HCT116 (cell line): Measurements from ENCODE around the gene HOGA1. TPM values are rescaled to one million over a fixed set of nuclear protein-coding genes. Genes with fewer than 3 reads are reported as not detected.

Experiments used
- ATAC-seq: fragments of 200-7000 bp; cut with Tn5 transposase; 2 replicates; pipeline ENCODE4 v1.9.1; 2020; ENCODE audit warnings: mild to moderate bottlenecking, moderate library complexity
- BruUV-seq: library from RNA; stranded (reverse); fragments of 400-500 nt; replicated peaks from 2 replicates; lab custom pipeline; 2021; lab: Mats Ljungman, UMichigan
- CTCF ChIA-PET: fragments of 300-600 bp; sonication (Branson Sonifier 250); formaldehyde crosslinking; loops from one replicate; lab custom pipeline; 2021; ENCODE audit warnings: antibody characterized with exemption; lab: Charles Lee
- POLR2A ChIA-PET: fragments of 300-600, 350-600 bp; sonication (Branson Sonifier 250); formaldehyde crosslinking; loops from one replicate; lab custom pipeline; 2021; ENCODE audit warnings: antibody characterized with exemption; lab: Charles Lee
- RAD21 ChIA-PET, 2 experiments: fragments of 300-600 bp; sonication (Branson Sonifier 250); formaldehyde crosslinking; loops; one replicate each; lab custom pipeline; 2023; ENCODE audit warnings: low total read pairs in 2 of 2; ENCODE audit not compliant: uncharacterized antibody in 2 of 2, unreplicated experiment in 2 of 2, low non-redundant PET in 1 of 2; lab: Charles Lee
- DNase-seq: peaks from one replicate; pipeline ENCODE4 v3.0.0-alpha.2; 2010; ENCODE audit warnings: low read depth, low spot score
- H2AFZ ChIP-seq: fragments of 200-600 bp; shearing (Covaris generic), sonication (generic); 2 replicates; pipeline ENCODE4 v1.6.1; 2017; ENCODE audit warnings: low read depth, mixed run types, mixed read lengths, antibody characterized with exemption, low read length; ENCODE audit not compliant: poor library complexity, severe bottlenecking
- H3K27ac ChIP-seq: 2 replicates; pipeline ENCODE4 v1.5.1; 2012; ENCODE audit warnings: low read depth, low read length
- H3K27me3 ChIP-seq: fragments of 200-600 bp; sonication (generic); 2 replicates; pipeline ENCODE4 v1.6.1; 2016; ENCODE audit warnings: mixed run types, low read length, mixed read lengths; ENCODE audit not compliant: insufficient read depth
- H3K36me3 ChIP-seq, 2 experiments: fragments of 200-500 bp in 1 of 2; fragments of 200-600 bp in 1 of 2; sonication (Bioruptor generic) in 1 of 2; sonication (generic) in 1 of 2; 2 replicates each; pipeline versions ENCODE4 v1.5.1 to v1.6.1; 2014 to 2016; ENCODE audit warnings: low read length in 2 of 2, inconsistent platforms in 1 of 2, mixed read lengths in 1 of 2, mixed run types in 1 of 2; ENCODE audit not compliant: insufficient read depth in 2 of 2, control insufficient read depth in 1 of 2
- H3K4me1 ChIP-seq, 2 experiments: fragments of 200-600 bp in 1 of 2; sonication (generic) in 1 of 2; 2 replicates each; pipeline versions ENCODE4 v1.5.1 to v1.6.1; 2012 to 2017; ENCODE audit warnings: low read length in 2 of 2, inconsistent platforms in 1 of 2, mild to moderate bottlenecking in 1 of 2, mixed read lengths in 1 of 2, mixed run types in 1 of 2, moderate library complexity in 1 of 2; ENCODE audit not compliant: insufficient read depth in 2 of 2, control insufficient read depth in 1 of 2
- H3K4me2 ChIP-seq: fragments of 200-600 bp; sonication (generic); 2 replicates; pipeline ENCODE4 v1.6.1; 2017; ENCODE audit warnings: mixed run types, low read length, mixed read lengths
- H3K4me3 ChIP-seq, 2 experiments: fragments of 200-600 bp in 1 of 2; sonication (generic) in 1 of 2; replicated peaks in 1 of 2; 2 replicates each; pipeline ENCODE4 v1.5.1; 2011 to 2016; ENCODE audit warnings: low read length in 2 of 2, control low read depth in 1 of 2, low read depth in 1 of 2, mild to moderate bottlenecking in 1 of 2, mixed read lengths in 1 of 2, mixed run types in 1 of 2
- H3K79me2 ChIP-seq: fragments of 200-600 bp; sonication (generic); 2 replicates; pipeline ENCODE4 v1.6.1; 2017; ENCODE audit warnings: mild to moderate bottlenecking, mixed run types, low read length, moderate library complexity, mixed read lengths; ENCODE audit not compliant: insufficient read depth
- H3K9ac ChIP-seq: fragments of 200-600 bp; sonication (generic); 2 replicates; pipeline ENCODE4 v1.6.1; 2016; ENCODE audit warnings: low read length, mixed read lengths
- H3K9me2 ChIP-seq: fragments of 200-600 bp; sonication (generic), shearing (Covaris generic); 2 replicates; pipeline ENCODE4 v1.6.1; 2017; ENCODE audit warnings: mixed run types, mild to moderate bottlenecking, moderate library complexity; ENCODE audit not compliant: insufficient read depth
- H3K9me3 ChIP-seq, 2 experiments: fragments of 200-500 bp in 1 of 2; fragments of 200-600 bp in 1 of 2; sonication (Bioruptor generic) in 1 of 2; sonication (generic) in 1 of 2; 2 replicates each; pipeline ENCODE4 v1.6.1; 2014 to 2017; ENCODE audit warnings: low read length in 2 of 2, mixed read lengths in 2 of 2, inconsistent platforms in 1 of 2, low read depth in 1 of 2, mild to moderate bottlenecking in 1 of 2, mixed run types in 1 of 2, moderate library complexity in 1 of 2; ENCODE audit not compliant: control insufficient read depth in 1 of 2, insufficient read depth in 1 of 2
- H4K20me1 ChIP-seq: fragments of 200-600 bp; sonication (generic), shearing (Covaris generic); 2 replicates; pipeline ENCODE4 v1.6.1; 2017; ENCODE audit warnings: mixed run types, mild to moderate bottlenecking, moderate library complexity; ENCODE audit not compliant: insufficient read depth
- CBX3 ChIP-seq: IDR thresholded peaks from 2 replicates; pipeline ENCODE4 v1.6.1; 2012; ENCODE audit warnings: low read depth
- ELF1 ChIP-seq: IDR thresholded peaks from 2 replicates; pipeline ENCODE4 v1.6.1; 2012; ENCODE audit warnings: low read depth, borderline replicate concordance
- EZH2 ChIP-seq: fragments of 200-600 bp; sonication (generic); IDR thresholded peaks from 2 replicates; pipeline ENCODE4 v1.6.1; 2017; ENCODE audit warnings: antibody characterized with exemption, mixed run types
- EZH2phosphoT487 ChIP-seq: fragments of 200-600 bp; IDR thresholded peaks from 2 replicates; pipeline ENCODE4 v1.6.1; 2018; ENCODE audit warnings: antibody characterized with exemption, borderline replicate concordance
- FOSL1 ChIP-seq: IDR thresholded peaks from 2 replicates; pipeline ENCODE4 v1.6.1; 2012; ENCODE audit warnings: low read depth
- JUND ChIP-seq: IDR thresholded peaks from 2 replicates; pipeline ENCODE4 v1.6.1; 2012
- POLR2A ChIP-seq: IDR thresholded peaks from 2 replicates; pipeline ENCODE4 v1.7.0; 2011; ENCODE audit warnings: borderline replicate concordance; ENCODE audit not compliant: insufficient read depth, insufficient read length; ENCODE audit errors: extremely low read depth
- POLR2AphosphoS5 ChIP-seq: IDR thresholded peaks from 2 replicates; pipeline ENCODE4 v1.6.1; 2011; ENCODE audit warnings: mild to moderate bottlenecking, low read depth, low read length, moderate library complexity
- RAD21 ChIP-seq: IDR thresholded peaks from 2 replicates; pipeline ENCODE4 v1.6.1; 2012; ENCODE audit warnings: low read depth, mild to moderate bottlenecking
- SIN3A ChIP-seq: IDR thresholded peaks from 2 replicates; pipeline ENCODE4 v1.6.1; 2012; ENCODE audit warnings: low read depth
- SP1 ChIP-seq: IDR thresholded peaks from 2 replicates; pipeline ENCODE4 v1.6.1; 2012; ENCODE audit warnings: low read depth
- TCF7L2 ChIP-seq: IDR thresholded peaks from 2 replicates; pipeline ENCODE4 v1.7.0; 2011; ENCODE audit warnings: borderline replicate concordance, inconsistent platforms; ENCODE audit not compliant: insufficient read depth, insufficient read length; ENCODE audit errors: extremely low read depth
- YY1 ChIP-seq: IDR thresholded peaks from 2 replicates; pipeline ENCODE4 v1.6.1; 2011; ENCODE audit warnings: low read length, low read depth, moderate library complexity, mild to moderate bottlenecking; ENCODE audit not compliant: insufficient replicate concordance; ENCODE audit errors: extremely low read depth
- ZNF274 ChIP-seq: fragments of 200-500 bp; sonication (Bioruptor generic); IDR thresholded peaks from 2 replicates; pipeline ENCODE4 v1.6.1; 2014; ENCODE audit warnings: mild to moderate bottlenecking, low read depth, low read length, inconsistent platforms
- intact Hi-C: fragments of 100-400 bp; cut with micrococcal nuclease; formaldehyde crosslinking; loops from 2 replicates; pipeline ENCODE4 v1.10.0; 2022
- total RNA-seq: library from RNA; stranded (reverse); gene quantifications from one replicate; pipeline ENCODE4 v1.2.1, GENCODE V29; 2021; ENCODE audit not compliant: unreplicated experiment
- TF ChIP-seq, protein P1 (sequence below): IDR thresholded peaks from 2 replicates; pipeline ENCODE4 v1.6.1; 2012
- TF ChIP-seq, protein P2 (sequence below): IDR thresholded peaks from 2 replicates; pipeline ENCODE4 v1.6.1; 2011; ENCODE audit warnings: mild to moderate bottlenecking, low read length, moderate library complexity; ENCODE audit not compliant: insufficient replicate concordance; ENCODE audit errors: extremely low read depth

The HOGA1 gene
- total RNA-seq, 1 experiment from 2014 or later = 1.6 TPM

GRCh38 chr10:97584798-97585438 is 729 bp downstream of the HOGA1 start:
- DNase-seq = no peak
- POLR2A ChIA-PET = interaction anchor here (1.1 to 1.7 kb wide), 3 partner anchors 10 to 21 kb away, joined by 4 to 11 read pairs (median 5); no protein-coding TSS in a partner anchor
- Histone ChIP-seq H3K27me3 (no peaks in the 10 kb centered on the region), H3K79me2 (no peaks in the 10 kb centered on the region), H2AFZ (no peak overlapping the region), H3K27ac (0 out of 2 replicates have a peak overlapping the region, but pooled peaks have one; percentile 27), H3K9ac (peak overlapping the region; percentile 25; the same call in 1 of the 2 replicates), H3K4me3 (peak overlapping the region in 1 of 2 experiments; percentile 23; a peak in 1 of 4 replicates), H3K9me2 (no peaks in the 10 kb centered on the region), H3K4me1 (peaks cover 13 to 21% of the 10 kb centered on the region in 2 experiments), H4K20me1 (no peaks in the 10 kb centered on the region), H3K9me3 (no peaks in the 10 kb centered on the region), H3K36me3 (no peaks in the 10 kb centered on the region), H3K4me2 (peak overlapping the region; percentile 54)
- ATAC-seq = no peak
- CTCF ChIA-PET = interaction anchor here (1.0 to 2.5 kb wide), 3 partner anchors 11 to 13 kb away, joined by 5 to 13 read pairs (median 6); partner anchors contain the start of gene ANKRD2
- TF ChIP-seq, protein P1, sequence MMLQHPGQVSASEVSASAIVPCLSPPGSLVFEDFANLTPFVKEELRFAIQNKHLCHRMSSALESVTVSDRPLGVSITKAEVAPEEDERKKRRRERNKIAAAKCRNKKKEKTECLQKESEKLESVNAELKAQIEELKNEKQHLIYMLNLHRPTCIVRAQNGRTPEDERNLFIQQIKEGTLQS = no peak
- TF ChIP-seq, protein P2, sequence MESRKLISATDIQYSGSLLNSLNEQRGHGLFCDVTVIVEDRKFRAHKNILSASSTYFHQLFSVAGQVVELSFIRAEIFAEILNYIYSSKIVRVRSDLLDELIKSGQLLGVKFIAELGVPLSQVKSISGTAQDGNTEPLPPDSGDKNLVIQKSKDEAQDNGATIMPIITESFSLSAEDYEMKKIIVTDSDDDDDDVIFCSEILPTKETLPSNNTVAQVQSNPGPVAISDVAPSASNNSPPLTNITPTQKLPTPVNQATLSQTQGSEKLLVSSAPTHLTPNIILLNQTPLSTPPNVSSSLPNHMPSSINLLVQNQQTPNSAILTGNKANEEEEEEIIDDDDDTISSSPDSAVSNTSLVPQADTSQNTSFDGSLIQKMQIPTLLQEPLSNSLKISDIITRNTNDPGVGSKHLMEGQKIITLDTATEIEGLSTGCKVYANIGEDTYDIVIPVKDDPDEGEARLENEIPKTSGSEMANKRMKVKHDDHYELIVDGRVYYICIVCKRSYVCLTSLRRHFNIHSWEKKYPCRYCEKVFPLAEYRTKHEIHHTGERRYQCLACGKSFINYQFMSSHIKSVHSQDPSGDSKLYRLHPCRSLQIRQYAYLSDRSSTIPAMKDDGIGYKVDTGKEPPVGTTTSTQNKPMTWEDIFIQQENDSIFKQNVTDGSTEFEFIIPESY = no peak
- TF ChIP-seq POLR2AphosphoS5 (no peak), YY1 (no peak), RAD21 (no peak), TCF7L2 (no peak), ZNF274 (no peak), FOSL1 (no peak), SP1 (no peak), EZH2phosphoT487 (no peak), ELF1 (no peak), POLR2A (no peak), CBX3 (no peak), EZH2 (no peak), SIN3A (no peak), JUND (no peak)
- RAD21 ChIA-PET = no interaction called here
- intact Hi-C loops = no loop called here
- BruUV-seq = no TSS peak
